SW 1271 (cell line): ENCODE measurements around the gene EHD1.
"Not testable (repeated sequence)": the region's sequence is repeated elsewhere in the genome, so short reads cannot be mapped to it uniquely, and the experiment has no call there.

Experiments
- DNase-seq, 2 experiments: peaks; one replicate each; lab custom pipeline; 2025; lab: John Stamatoyannopoulos, UW

EHD1 gene

DNA sequence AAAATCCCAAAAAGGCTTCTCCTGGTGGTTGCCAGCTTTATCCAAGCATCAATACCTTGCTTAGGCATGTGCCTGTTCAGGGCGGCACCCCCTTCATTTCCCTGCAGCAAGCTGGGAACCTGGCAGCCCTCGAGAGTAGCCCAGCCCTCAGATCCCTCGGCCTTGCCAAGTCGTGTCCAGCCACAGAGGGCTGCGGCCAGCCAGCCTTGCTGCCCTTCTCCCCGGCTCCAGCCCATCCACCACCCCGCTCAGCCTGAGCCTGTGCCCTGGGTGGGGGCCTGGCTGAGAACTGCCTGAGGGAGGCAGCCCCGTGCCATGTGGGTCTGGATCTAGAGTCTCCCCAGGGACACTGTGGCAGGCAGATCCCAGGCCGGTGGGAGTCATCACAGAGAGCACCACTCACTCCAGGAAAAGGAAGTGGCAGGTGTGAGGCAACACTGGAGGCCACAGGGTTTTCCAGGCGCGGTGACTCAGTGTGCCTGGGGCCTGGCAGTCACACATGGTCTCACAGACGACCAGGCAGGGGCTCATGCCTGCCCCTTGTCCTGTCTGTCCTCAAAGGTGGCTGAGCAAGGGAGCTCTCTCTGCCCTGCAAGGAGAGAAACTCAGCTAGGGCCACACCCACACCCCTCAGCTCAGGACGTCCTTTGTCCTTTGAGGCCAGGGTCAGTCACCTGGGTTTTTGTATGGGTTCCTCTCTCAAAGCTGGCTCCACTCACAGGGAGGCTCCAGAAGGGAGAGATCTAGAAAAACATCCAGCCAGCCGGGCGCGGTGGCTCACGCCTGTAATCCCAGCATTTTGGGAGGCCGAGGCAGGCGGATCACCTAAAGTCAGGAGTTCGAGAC, 21.8 kb downstream of the EHD1 start:
- peak; percentile 89 to 92 for DNase-seq

DNA sequence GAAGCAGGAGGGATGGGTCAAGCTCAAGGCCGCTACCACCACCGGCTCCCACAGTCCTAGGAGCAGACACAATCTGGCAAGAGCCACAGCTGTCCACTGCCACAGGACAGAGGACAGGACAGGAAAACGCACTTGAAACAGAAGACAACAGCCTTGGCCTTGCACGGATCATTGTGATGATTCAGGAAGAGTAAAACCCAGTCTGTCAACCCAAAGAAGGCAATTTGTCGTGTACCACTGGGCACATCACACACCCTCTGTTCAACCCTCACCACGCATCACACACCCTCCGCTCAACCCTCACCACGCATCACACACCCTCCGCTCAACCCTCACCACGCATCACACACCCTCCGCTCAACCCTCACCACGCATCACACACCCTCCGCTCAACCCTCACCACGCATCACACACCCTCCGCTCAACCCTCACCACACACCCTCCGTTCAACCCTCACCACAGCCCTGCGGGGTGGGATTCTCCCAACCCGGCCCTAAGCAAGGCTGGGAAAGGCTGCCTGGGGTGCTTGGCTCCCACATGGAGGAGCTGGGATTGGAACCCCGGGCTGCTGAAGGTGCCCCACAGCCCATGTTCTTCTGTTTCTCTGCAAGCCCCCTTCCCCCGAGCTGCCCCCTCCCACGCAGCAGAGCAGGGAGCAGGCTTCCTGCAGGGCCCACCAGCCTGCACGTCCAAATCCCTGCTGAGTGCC, 22.7 kb downstream of the EHD1 start:
- DNase-seq = no peak

DNA sequence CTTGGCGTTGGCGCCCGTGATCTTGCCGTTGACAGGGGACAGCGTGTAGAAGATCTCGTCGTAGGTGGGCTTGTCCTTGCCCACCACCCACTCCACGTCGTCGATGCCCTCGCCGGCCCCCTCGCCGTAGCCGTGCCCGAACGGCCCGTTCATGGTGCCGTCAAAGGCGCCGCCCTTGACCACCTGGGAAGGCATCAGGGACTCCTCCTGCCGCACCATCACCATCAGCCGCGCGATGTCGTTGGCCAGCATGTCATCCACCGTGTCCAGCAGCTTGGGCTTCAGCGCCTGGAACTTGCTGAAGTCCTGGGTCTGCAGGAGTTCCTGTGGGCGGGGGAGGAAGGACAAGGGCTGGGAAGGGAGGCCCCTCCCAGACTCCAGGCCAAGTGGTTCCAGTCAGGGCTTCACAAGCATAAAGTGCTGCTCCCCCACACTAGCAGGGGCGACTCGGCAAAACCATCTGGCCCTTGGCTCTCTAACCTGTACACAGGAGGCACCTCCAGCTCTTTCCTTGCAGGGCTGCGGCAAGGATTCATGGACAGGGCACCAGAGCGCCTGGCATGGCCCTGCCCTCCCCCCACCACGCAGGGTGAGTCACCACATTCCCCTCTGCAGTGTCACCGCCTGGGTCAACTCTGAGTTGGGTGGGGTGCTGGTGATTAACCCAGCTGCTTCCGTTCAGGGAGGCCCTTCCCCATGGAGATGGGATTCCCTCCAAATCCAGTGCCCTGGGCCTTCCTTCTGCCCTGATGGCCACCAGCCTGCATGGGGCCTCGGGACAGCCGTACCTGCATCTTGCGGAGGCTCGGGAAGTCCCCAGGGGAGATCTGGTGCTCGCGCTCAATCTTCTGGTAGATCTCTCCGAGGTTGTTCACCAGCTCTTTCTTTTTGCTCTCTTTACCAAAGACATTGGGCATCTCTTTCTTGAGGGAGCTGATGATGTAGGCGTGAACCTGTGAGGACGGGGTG, 23.6 kb downstream of the EHD1 start:
- peak; percentile 91 to 95 for DNase-seq

DNA sequence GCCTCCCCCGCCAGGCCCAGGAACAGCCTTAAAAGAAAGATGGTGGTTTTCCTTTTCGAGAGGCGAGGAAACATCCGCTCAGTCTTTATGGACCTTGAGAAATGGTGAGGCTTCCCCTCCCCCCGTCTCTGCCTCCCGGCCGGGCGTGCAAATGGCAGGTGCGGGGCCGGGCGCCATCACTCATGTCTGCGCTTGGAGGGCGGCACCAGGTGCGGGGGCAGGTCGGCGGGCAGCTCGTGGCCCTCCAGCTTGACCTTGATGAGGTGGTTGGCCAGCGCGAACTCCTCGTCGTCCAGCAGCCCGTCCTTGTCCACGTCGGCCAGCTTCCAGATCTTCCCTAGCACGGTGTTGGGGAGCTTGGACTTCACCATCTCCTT, 24.3 kb downstream of the EHD1 start:
- no peak for DNase-seq

DNA sequence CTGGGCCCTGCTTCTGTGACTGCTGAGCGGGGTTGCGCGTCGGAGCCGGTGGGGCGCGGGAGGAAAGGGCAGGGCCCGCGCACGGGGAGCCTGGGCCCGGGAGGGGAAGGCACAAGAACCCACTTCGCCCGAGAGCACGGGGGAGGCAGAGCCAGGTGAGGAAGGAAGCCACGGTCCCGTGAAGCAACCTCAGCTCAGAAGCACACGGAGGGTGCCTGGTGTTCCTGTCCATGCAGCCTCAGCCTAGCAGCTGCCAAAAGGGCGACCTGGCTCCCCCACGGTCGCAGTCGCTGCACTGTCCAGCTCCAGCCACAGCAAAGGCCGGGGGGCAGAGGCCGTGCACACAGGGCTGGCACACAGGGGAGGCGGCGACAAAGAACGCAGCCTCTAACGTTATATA, 24.7 kb downstream of the EHD1 start:
- no peak for DNase-seq

DNA sequence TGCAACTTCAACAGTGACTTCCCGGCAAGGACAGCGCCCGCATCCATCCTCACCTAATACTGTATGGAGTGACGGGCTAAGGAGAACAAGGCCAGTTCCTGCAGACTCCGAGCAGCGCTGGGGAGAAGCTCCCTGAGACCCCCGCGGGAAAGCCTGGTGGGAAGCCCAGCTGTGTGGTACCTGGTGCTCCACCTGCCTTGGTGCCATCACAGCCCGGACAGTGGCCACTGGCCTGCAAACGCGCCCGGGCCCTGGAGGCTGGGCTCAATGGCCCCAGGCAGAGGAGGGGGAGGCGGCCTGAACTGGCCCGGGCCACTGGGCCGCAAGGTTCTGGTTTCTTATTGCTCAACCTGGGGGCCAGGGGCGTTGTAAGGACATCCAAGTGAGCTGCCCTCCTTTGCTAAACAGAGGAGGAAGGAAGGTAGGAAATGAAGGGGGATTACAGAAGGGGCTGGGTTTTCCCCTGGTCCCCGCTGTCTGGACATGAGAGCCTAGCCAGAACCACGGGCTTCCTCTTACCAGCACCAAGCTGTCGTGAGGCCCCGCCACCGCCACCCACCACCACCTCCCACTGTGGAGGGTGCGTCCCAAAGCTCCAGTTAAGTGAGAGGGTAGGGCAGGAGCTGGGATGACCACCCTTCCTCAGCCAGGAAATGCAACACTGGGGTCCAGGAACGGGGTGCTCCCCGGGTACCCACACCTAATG, 25.5 kb downstream of the EHD1 start:
- no peak for DNase-seq

DNA sequence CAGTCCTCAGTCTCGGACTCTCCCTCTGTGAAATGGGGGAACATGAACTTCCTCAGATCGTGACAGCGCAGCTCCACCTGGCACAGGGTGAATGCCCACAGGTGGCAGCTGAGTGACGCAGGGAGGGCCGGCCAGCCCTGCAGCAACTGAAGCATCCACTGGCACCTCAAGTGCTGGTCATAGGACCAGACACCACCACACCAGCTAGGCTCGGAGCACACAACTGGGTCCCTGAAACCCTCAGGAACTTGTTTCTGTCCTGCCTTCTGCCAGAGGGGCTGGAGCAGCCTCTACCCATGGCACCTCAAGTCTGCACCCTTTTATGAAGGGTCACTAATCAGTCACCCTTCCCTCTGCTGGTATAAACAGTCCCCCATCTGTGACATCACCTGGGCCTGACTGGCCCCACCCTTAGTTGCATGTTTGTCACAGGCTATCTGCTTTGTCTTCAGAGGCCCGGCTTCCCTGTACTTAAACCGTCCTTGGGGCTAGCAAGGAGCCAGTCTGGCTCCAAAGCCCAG, 26.5 kb downstream of the EHD1 start:
- no peak for DNase-seq

DNA sequence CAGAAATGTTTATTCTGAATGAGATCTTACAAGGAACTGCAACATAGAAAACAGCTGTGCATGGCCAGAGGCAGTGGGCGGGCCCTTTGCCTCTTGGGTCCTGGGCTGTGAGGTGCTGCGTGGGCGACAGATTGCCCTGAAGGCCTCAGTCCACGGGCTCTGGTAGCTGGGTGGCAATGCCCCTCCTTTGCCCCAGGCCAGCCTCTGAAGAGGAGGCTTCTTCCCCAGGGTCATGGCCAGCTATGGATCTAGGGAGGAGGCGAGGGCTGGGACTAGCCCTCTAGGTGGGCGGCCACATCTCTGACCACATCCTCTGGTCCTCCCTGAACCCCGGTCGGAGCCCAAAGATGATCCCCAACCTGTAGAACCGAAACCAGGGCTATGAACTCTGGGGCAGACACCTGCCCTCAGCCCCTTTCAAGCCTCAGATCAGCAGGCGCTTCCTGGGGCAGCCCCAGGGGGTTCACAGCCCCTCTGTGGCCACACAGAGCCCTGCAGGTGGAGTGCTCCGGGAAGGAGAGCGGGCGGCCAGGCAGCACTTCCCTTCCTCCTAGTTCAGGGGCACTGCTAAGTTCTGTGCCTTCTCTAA, 27.3 kb downstream of the EHD1 start:
- DNase-seq = no peak

DNA sequence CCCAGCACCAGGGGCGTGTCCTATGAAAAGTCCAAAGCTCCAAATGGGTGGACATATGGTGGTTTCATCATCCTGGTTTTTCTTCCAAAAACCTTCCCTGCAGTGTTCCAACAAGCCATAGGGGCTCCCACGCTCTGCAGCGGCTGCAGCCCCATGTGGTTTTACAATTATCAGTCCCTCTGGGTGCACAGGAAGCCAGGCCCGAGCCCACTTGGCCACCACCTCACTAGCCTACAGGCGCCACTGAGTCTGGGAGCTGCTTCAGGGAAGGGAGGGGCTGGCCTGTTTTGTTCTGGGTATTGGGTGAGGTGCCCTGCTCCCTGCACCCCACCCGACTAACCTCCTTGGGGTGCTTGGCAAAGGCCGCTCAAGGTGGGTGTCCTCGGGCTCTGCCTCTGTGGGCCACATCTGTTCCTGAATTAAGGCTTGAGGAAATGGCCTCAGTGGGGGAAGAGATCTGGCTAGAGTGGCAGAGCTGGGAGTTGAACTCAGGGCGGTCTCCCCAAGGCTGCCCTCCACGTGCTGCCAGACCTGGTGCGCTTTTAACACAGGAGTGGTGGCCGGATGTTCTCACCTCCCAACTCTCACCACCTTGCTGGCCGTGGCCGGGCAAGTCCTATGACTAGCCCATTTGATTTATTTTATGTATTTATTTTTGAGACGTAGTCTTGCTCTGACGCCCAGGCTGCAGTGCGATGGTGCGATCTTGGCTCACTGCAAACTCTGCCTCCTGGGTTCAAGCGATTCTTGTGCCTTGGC, 28.6 kb downstream of the EHD1 start:
- no peak for DNase-seq

DNA sequence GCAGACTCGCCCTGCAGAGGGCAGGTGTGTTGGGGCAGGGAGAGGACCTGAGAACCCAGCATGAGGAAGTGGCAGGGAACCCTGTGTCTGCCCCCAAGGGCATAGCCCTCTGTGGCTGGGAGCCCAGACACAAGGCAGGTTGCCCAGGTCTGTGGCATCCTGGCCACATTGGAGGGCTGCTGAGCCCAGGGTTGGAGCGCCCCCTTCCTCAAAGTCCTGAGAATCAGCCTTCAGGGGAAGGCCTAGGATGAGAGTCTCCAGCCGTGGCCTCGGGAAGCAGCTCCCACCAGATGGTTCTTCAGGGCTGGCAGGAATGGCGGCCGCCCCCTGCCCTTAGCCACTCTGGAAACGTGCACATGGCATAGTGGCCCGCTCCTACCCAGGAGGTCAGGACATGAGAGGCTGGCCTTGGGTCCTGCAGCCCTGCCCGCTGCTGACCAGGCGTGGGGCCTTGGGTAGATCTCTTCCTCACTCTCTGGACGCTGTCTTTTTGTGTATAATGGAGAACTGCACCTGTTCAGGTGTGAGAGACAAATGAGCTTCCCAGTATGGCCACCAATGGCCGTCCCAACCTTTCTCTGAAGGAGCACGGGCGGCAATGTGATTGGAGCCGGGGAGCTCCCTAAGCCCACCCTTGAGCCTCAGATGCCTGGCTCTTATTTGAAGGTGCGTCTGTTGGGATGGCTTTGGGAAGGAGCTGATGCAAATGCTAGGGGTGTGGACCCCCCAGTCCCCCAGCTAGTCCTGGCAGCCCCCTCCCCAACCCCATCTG, 29.4 kb downstream of the EHD1 start:
- no peak for DNase-seq

DNA sequence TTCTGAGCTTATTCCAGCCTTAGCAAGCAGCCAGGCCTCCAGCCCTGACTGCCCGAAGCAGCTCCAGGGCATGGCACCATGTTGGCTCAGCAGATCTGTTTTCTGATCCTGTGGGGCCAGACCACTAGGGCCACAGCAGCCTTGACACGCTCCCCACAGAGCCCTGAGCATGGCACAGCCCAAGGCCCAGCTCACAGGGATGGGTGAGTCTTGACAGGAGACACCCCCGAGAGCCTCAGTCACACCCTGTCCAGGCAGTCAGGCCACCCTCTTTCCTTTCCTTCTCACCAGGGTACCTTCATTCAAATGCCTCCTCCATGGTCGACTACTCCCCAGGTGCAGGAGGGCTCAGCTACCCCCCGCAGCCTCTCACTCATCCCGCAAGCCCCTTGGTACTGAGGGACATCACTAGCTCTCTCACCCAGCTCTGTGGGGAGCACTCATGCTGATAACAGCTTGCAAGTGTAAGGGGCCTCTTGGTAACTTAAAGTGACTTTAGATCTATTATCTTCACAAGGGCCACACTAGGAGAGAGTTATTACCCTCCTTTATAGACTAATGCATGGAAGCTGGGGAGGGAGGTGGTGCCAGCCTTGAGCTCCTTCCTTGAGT, 30.1 kb downstream of the EHD1 start:
- no peak for DNase-seq

DNA sequence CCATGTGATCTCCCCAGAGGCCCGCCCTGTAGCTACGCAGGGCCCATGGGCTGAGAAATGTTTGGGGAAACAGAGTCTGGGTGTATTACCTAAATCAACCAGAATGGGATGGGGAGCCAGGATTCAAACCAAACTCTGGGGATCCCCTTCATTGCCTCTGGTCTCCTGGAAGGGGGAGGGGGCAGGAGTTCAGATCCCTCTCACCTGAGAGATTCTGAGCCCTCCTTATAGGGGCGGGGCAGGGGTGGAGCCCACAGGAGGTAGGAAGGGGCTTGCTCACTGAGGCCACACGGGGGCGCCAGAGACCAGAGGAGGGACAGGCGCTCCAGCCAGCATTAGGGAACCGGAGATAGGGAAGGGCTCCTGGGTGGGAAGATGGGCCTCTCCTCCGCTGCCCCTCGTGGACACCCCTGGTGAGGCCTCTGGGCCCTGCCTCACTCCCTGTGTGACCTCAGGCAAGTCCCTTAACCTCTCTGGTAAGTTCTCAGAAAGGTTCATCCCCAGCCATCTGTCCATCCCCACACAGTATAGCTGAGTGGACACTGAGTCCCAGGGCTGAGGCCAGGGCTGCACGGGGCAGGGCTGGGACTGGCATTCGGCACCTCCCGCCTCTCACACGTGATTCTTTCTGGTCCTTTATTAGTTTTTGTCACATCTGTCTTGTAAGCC, 31.3 kb downstream of the EHD1 start:
- DNase-seq = peak; percentile 82 to 89

DNA sequence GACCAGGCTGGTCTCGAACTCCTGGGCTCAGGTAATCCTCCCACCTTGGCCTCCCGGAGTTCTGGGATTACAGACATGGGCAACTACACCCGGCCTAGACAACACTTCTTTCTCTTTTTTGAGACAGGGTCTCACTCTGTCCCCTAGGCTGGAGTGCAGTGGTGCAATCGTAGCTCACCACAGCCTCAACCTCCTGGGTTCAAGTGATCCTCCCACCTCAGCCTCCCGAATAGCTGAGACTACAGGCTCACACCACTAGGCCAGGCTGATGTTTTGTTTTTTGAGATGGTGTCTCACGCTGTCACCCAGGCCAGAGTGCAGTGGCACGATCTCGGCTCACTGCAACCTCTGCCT, 32.7 kb downstream of the EHD1 start:
- not testable (repeated sequence) for DNase-seq

DNA sequence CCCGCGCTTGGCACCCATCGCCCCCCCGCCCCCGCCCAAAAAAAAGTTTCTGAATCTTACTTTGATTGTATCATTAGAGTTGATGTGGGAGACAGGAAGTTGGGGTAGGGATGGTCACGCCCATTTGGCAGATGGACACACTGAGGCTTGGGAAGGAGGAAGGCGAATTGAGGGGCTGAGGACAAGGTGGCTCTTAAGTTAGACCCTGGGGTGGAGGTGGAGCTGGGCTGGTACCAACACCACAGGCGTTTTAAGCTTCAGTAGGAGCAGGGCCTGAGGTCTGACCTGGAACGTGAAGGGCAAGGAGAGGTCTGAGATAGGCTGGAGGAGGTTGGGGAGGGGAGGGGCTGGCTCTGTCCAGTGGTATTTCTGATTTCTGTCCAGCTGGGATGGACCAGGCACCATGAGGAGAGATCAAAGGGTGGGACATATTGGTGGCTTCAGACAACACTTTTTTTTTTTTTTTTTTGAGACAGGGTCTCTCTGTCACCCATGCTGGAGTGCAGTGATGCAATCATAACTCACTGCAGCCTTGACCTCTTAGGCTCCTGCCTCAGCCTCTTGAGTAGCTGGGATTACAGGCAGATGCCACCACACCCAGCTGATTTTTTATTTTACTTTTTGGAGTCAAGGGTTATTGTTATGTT, 33.2 kb downstream of the EHD1 start:
- DNase-seq = no peak

DNA sequence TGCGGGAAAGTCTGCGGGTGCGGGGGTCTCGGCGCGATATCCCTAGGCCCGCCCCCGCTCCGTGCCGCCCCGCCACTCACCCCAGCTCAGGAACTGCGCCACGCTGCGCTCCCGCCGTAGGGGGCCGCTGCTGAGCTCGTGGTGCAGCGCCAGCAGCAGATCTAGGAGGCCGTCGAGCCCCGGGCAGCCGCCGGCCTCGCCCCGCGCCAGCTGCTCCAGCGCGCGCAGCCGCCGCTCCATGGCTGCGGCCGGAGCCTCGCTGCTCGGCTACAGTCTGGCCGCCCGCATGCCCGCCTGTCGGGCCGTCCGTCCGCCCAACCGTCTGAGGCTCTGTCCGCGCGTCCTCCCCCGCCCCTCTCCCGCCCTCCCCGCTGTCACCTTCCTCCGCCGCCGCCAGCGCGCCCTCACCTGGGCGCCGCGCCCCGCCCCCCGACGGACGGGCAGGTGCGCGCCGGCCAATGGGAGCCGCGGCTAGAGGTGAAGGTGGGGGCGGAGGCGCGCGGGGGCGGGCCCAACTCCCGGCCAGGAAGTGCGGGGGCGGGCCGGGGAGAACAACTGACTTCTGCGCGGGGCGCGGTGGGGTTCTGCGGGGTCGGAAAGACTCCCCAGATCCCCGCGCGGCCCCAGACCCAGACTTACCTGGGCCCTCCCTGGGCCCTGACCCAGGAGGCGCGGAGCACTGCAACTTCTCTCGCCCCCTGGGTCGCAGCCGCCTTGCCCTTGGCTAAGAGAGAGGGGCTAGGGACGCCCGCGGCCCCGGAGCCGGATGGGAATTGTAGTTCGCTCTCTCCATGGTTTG, 33.9 kb downstream of the EHD1 start, which contains the start of gene CDC42BPG:
CDC42BPG (minus strand) TSS at position 324 of the 799 bp plus-strand sequence; CDS start at position 240, 84 bp downstream.
- DNase-seq = peak in 1 of 2 experiments; percentile 45

DNA sequence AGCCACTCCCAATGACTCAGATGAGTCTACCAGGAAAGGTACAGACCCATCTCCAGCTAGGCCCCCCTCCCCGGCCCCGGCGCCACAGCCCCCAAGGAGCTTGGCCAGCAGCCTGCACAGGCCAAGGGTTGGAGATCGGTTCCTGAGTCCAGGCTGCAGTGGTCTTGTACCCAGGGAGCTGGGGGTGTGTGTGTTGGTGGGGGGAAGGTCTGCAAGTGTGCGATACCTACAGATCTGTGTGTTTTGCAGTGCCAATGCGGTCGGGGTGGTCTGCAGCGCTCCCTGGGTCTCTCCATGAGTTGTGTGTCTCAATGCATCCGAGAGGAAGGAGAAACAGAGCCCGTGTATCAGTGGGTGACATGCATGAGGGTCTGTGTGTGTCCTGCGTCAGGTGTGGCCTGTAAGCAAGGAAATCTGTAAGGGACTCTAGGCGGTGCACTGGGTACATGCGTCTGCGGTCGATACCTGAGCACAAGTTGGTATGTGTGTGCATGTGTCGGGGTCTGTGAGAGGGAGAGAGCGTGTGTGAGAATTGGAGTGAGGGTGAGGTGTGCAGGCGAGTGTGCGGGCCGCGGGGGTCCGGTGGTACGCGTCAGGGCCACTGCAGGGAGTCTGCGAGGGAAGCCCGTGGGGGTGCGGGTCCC, 34.6 kb downstream of the EHD1 start:
- DNase-seq = no peak
